Right lobe of liver (tissue), 4 donors: ENCODE results near the gene SH3RF2.

Experiments
- POLR2A ChIP-seq: fragments of 450-650 bp; IDR thresholded peaks from one replicate; pipeline ENCODE4 v1.6.1; 2017; ENCODE audit warnings: antibody characterized with exemption, mild to moderate bottlenecking
- TF ChIP-seq, protein P1 (sequence below), 4 donors: fragments of 200-600 bp in 3 of 4; fragments of 450-650 bp in 1 of 4; IDR thresholded peaks; one replicate each; pipeline versions ENCODE4 v1.5.1 to v1.8.0; 2016 to 2022; ENCODE audit warnings: antibody characterized with exemption in 4 of 4, mild to moderate bottlenecking in 2 of 4
- donor health status: DM: no; HTN: no; CAD: no.
- donor health status: DM: no; HTN: no; CAD: no.
- donor health status: DM: no; HTN: yes; CAD: no.

DNA sequence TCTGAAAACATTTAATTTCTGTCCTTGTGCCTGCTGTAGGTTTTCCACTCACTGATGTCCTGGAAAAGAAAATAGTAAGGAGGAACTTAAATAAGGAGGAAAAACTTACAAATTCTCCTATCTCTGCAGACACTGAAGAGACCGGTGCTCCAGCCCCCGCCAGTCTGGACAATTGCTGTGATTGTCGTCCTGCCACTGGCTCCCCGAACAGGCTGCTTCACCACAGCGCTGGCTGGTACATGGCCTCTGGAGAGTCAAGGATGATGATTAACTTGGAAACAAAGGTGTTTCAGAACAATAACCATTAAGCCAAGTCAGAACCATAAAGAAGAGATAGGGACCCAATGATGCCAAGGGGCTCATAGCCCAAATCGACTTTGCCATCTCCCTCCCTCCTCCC lies 161.7 kb downstream of the SH3RF2 start:
- TF ChIP-seq, protein P1, sequence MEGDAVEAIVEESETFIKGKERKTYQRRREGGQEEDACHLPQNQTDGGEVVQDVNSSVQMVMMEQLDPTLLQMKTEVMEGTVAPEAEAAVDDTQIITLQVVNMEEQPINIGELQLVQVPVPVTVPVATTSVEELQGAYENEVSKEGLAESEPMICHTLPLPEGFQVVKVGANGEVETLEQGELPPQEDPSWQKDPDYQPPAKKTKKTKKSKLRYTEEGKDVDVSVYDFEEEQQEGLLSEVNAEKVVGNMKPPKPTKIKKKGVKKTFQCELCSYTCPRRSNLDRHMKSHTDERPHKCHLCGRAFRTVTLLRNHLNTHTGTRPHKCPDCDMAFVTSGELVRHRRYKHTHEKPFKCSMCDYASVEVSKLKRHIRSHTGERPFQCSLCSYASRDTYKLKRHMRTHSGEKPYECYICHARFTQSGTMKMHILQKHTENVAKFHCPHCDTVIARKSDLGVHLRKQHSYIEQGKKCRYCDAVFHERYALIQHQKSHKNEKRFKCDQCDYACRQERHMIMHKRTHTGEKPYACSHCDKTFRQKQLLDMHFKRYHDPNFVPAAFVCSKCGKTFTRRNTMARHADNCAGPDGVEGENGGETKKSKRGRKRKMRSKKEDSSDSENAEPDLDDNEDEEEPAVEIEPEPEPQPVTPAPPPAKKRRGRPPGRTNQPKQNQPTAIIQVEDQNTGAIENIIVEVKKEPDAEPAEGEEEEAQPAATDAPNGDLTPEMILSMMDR (IDR thresholded peaks at IDR 0.05): no peak
- TF ChIP-seq POLR2A: no peak
